Measurements from ENCODE around the gene GPR3. TPM values are rescaled to one million over a fixed set of nuclear protein-coding genes. Genes with fewer than 3 reads are reported as not detected.
"Not testable (repeated sequence)": the region's sequence is repeated elsewhere in the genome, so short reads cannot be mapped to it uniquely, and the experiment has no call there.

Gene GPR3
- total RNA-seq, 1 donor from 2014 or later, result not detected

GRCh38 chr1:27429029-27429425, 36.6 kb downstream of the GPR3 start:
- TF ChIP-seq CTCF (IDR thresholded peaks at IDR 0.05; ENCODE audit: insufficient read depth, low read length, severe bottlenecking), result no peak
- Histone ChIP-seq H3K4me3 (ENCODE audit: low read depth, low read length) (no peak overlapping the region), H3K27me3 (ENCODE audit: control insufficient read depth, insufficient read depth, low read length) (no peaks in the 10 kb centered on the region), H3K36me3 (ENCODE audit: control insufficient read depth, insufficient read depth, low read length) (peaks cover 17% of the 10 kb centered on the region)
- no peak for FAIRE-seq
- no peak for DNase-seq (ENCODE audit: low read depth)

GRCh38 chr1:27430903-27431600, 38.6 kb downstream of the GPR3 start:
- no peak for FAIRE-seq
- Histone ChIP-seq H3K4me3 (ENCODE audit: low read depth, low read length) (no peak overlapping the region), H3K27me3 (ENCODE audit: control insufficient read depth, insufficient read depth, low read length) (no peaks in the 10 kb centered on the region), H3K36me3 (ENCODE audit: control insufficient read depth, insufficient read depth, low read length) (peaks cover 15% of the 10 kb centered on the region)
- DNase-seq (ENCODE audit: low read depth), result no peak
- no peak for TF ChIP-seq CTCF (IDR thresholded peaks at IDR 0.05; ENCODE audit: insufficient read depth, low read length, severe bottlenecking)

DNA sequence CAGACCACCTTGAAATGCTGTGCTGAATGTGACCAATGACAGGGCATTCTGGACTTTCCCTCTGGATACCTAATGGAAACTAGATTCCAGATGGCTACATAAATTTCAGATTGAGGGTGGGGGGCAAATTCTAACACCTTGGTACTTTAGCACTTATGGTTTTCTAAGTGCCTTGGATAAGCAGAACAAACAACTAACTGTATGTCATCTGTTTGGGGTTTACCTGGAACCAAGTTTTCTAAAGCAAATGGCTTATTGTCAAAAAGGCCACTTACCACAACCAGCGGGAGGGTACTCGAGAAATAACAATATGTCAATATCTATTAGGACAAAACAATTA, 39.1 kb downstream of the GPR3 start:
- DNase-seq (ENCODE audit: low read depth), result no peak
- no peak for TF ChIP-seq CTCF (IDR thresholded peaks at IDR 0.05; ENCODE audit: insufficient read depth, low read length, severe bottlenecking)
- peaks cover 15% of the 10 kb centered on the region for H3K36me3 ChIP-seq (ENCODE audit: control insufficient read depth, insufficient read depth, low read length)
- H3K4me3 ChIP-seq (ENCODE audit: low read depth, low read length), result no peak overlapping the region
- no peaks in the 10 kb centered on the region for H3K27me3 ChIP-seq (ENCODE audit: control insufficient read depth, insufficient read depth, low read length)
- FAIRE-seq, result no peak

- H3K36me3 ChIP-seq (ENCODE audit: control insufficient read depth, insufficient read depth, low read length); H3K27me3 ChIP-seq (ENCODE audit: control insufficient read depth, insufficient read depth, low read length); FAIRE-seq; H3K4me3 ChIP-seq (ENCODE audit: low read depth, low read length); DNase-seq (ENCODE audit: low read depth): not testable (repeated sequence)
These were observed 40.3 kb downstream of the GPR3 start for GRCh38 chr1:27432725-27433124.

- no peak for TF ChIP-seq CTCF (IDR thresholded peaks at IDR 0.05; ENCODE audit: insufficient read depth, low read length, severe bottlenecking)
- DNase-seq (ENCODE audit: low read depth) (no peak), FAIRE-seq (no peak)
- H3K36me3 ChIP-seq (ENCODE audit: control insufficient read depth, insufficient read depth, low read length), result peaks cover 1% of the 10 kb centered on the region
- H3K4me3 ChIP-seq (ENCODE audit: low read depth, low read length), result no peak overlapping the region
- no peaks in the 10 kb centered on the region for H3K27me3 ChIP-seq (ENCODE audit: control insufficient read depth, insufficient read depth, low read length)
These were observed 41.3 kb downstream of the GPR3 start for GRCh38 chr1:27433706-27434105.

DNA sequence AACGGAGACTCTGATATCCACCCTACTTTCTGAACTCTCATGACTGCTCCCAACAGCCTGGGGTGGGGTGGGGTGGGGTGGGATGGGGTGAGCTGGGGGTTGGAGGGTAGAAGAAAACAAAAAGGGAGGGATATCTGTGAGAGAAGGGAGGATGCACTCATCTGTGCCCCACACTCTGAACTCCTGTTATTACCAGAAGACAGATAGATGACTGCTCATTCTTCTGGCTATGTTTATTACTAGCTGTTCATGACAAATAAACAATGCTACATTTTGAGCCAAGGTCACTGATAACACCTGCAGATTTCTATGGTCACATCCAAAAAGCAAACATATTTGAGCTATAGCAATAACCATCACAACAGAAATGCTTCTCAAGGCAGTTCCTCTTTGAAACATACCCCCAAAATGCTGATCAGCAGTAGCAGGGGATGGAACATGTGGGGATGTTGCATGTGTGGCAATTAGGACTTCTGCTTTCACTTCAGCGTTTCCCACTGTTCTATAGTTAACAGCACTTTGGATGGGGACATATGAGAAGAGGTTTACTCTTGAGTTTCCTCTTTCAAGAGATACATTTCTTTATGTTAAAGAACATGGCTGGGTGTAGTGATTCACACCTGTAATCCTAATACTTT, 43.3 kb downstream of the GPR3 start:
- DNase-seq (ENCODE audit: low read depth), result no peak
- peaks cover 1% of the 10 kb centered on the region for H3K36me3 ChIP-seq (ENCODE audit: control insufficient read depth, insufficient read depth, low read length)
- TF ChIP-seq CTCF (IDR thresholded peaks at IDR 0.05; ENCODE audit: insufficient read depth, low read length, severe bottlenecking), result no peak
- no peak overlapping the region for H3K4me3 ChIP-seq (ENCODE audit: low read depth, low read length)
- no peak for FAIRE-seq
- H3K27me3 ChIP-seq (ENCODE audit: control insufficient read depth, insufficient read depth, low read length), result no peaks in the 10 kb centered on the region
